HepG2 (cell line): ENCODE measurements around the gene ZNF442. TPM values are rescaled to one million over a fixed set of nuclear protein-coding genes. Genes with fewer than 3 reads are reported as not detected.

Experiments used
- ATAC-seq: fragments of 200-7000 bp; cut with Tn5 transposase; 3 replicates; pipeline ENCODE4 v1.9.1; 2020; ENCODE audit warnings: mild to moderate bottlenecking, moderate library complexity
- BruUV-seq: library from RNA; stranded (reverse); fragments of 400-500 nt; replicated peaks from 2 replicates; lab custom pipeline; 2021; lab: Mats Ljungman, UMichigan
- CTCF ChIA-PET: fragments of 300-600 bp; formaldehyde crosslinking; extraction: SDS; loops from one replicate; lab custom pipeline; 2021; ENCODE audit warnings: low total read pairs, inconsistent platforms, low intra/inter-chr PET ratio; lab: Yijun Ruan, JAX
- POLR2A ChIA-PET: fragments of 350-600 bp; sonication (Branson Sonifier 250); formaldehyde crosslinking; loops from one replicate; lab custom pipeline; 2020; ENCODE audit warnings: antibody characterized with exemption, inconsistent platforms; lab: Yijun Ruan, JAX
- DNase-seq: peaks from one replicate; pipeline ENCODE4 v3.0.0-alpha.2; 2015; ENCODE audit warnings: low spot score
- FAIRE-seq: peaks from 3 replicates; lab custom pipeline; 2011; peaks lifted over from hg19 to GRCh38; lab: Jason Lieb, UNC
- H2AFZ ChIP-seq: one replicate; pipeline ENCODE4 v1.6.1; 2011; ENCODE audit warnings: low read length, inconsistent platforms
- H3K27ac ChIP-seq: fragments of 300-600 bp; 3 replicates; pipeline ENCODE4 v1.8.0; 2011; ENCODE audit warnings: mixed run types, mild to moderate bottlenecking, mixed read lengths, low read length, inconsistent platforms; ENCODE audit not compliant: insufficient read depth; ENCODE audit errors: extremely low read length
- H3K27me3 ChIP-seq, 2 experiments: fragments of 200-600 bp in 1 of 2; 2 replicates in 1 of 2; 3 replicates in 1 of 2; pipeline versions ENCODE4 v1.6.0 to v1.8.0; 2011; ENCODE audit warnings: low read length in 2 of 2, mild to moderate bottlenecking in 2 of 2, moderate library complexity in 2 of 2, inconsistent platforms in 1 of 2; ENCODE audit not compliant: insufficient read depth in 2 of 2, control insufficient read depth in 1 of 2
- H3K36me3 ChIP-seq, 2 experiments: fragments of 200-600 bp in 1 of 2; replicated peaks in 1 of 2; 2 replicates in 1 of 2; 3 replicates in 1 of 2; pipeline versions ENCODE4 v1.5.1 to v1.8.0; 2011; ENCODE audit warnings: low read length in 2 of 2, inconsistent platforms in 1 of 2; ENCODE audit not compliant: insufficient read depth in 2 of 2, control insufficient read depth in 1 of 2
- H3K4me1 ChIP-seq: 2 replicates; pipeline ENCODE4 v1.5.1; 2012; ENCODE audit warnings: low read length, inconsistent platforms; ENCODE audit not compliant: insufficient read depth
- H3K4me2 ChIP-seq: 2 replicates; pipeline ENCODE4 v1.6.0; 2011; ENCODE audit warnings: low read depth, low read length, inconsistent platforms
- H3K4me3 ChIP-seq, 3 experiments: fragments of 200-600 bp in 1 of 3; sonication (generic), shearing (Covaris generic) in 1 of 3; replicated peaks in 1 of 3; 2 replicates each; pipeline ENCODE4 v1.5.1; 2011 to 2016; ENCODE audit warnings: low read length in 3 of 3, inconsistent platforms in 2 of 3, low read depth in 2 of 3, mild to moderate bottlenecking in 2 of 3, control low read depth in 1 of 3, mixed read lengths in 1 of 3; ENCODE audit not compliant: insufficient read depth in 1 of 3
- H3K79me2 ChIP-seq: one replicate; pipeline ENCODE4 v1.6.1; 2011; ENCODE audit warnings: low read length, inconsistent platforms; ENCODE audit not compliant: insufficient read depth
- H3K9ac ChIP-seq: 2 replicates; pipeline ENCODE4 v1.6.0; 2011; ENCODE audit warnings: mild to moderate bottlenecking, low read depth, low read length, inconsistent platforms; ENCODE audit not compliant: insufficient read depth
- H3K9me3 ChIP-seq: 2 replicates; pipeline ENCODE4 v1.5.1; 2012; ENCODE audit warnings: mild to moderate bottlenecking, low read length
- H4K20me1 ChIP-seq: 2 replicates; pipeline ENCODE4 v1.6.0; 2011; ENCODE audit warnings: inconsistent platforms, mild to moderate bottlenecking, low read length, moderate library complexity; ENCODE audit not compliant: insufficient read depth
- AHR ChIP-seq: IDR thresholded peaks from 2 replicates; pipeline ENCODE4 v1.6.1; 2018; ENCODE audit warnings: missing genetic modification reagents, missing compliant biosample characterization
- ARID3A ChIP-seq: IDR thresholded peaks from 2 replicates; pipeline ENCODE4 v1.6.1; 2012; ENCODE audit warnings: low read depth, low read length, improper control_type of control experiment
- ETS1 ChIP-seq: sonication (generic); formaldehyde crosslinking; IDR thresholded peaks from 2 replicates; pipeline ENCODE4 v1.4.0; 2020; ENCODE audit warnings: missing genetic modification reagents
- GZF1 ChIP-seq: sonication (generic); formaldehyde crosslinking; IDR thresholded peaks from 2 replicates; pipeline ENCODE4 v1.5.1; 2020; ENCODE audit warnings: mild to moderate bottlenecking, missing genetic modification reagents
- HNF4G ChIP-seq, 2 experiments: sonication (generic) in 1 of 2; formaldehyde crosslinking in 1 of 2; IDR thresholded peaks; 2 replicates each; pipeline versions ENCODE4 v1.4.0 to v1.6.1; 2011 to 2020; ENCODE audit warnings: borderline replicate concordance in 2 of 2, low read depth in 2 of 2, mild to moderate bottlenecking in 2 of 2, low read length in 1 of 2, missing genetic modification reagents in 1 of 2, moderate library complexity in 1 of 2
- NCOR1 ChIP-seq: fragments of 200-600 bp; sonication (generic); IDR thresholded peaks from 2 replicates; pipeline ENCODE4 v1.7.0; 2017; ENCODE audit warnings: antibody characterized with exemption, low read length, borderline replicate concordance
- PCBP2 ChIP-seq: fragments of 200-400 bp; formaldehyde crosslinking; optimal IDR thresholded peaks from 2 replicates; pipeline ENCODE3; 2018; ENCODE audit warnings: low read length, low read depth; ENCODE audit not compliant: poor library complexity, severe bottlenecking
- REST ChIP-seq, 2 experiments: IDR thresholded peaks; 2 replicates each; pipeline ENCODE4 v1.6.1; 2011 to 2012; ENCODE audit warnings: low read length in 2 of 2, borderline replicate concordance in 1 of 2, low read depth in 1 of 2, mild to moderate bottlenecking in 1 of 2, moderate library complexity in 1 of 2
- TEAD2 ChIP-seq: sonication (generic); formaldehyde crosslinking; IDR thresholded peaks from 2 replicates; pipeline ENCODE4 v1.9.0; 2021; ENCODE audit warnings: missing genetic modification reagents
- TFDP2 ChIP-seq: sonication (generic); formaldehyde crosslinking; IDR thresholded peaks from 2 replicates; pipeline ENCODE4 v1.4.0; 2020; ENCODE audit warnings: missing genetic modification reagents
- ZFP82 ChIP-seq: sonication (generic); formaldehyde crosslinking; IDR thresholded peaks from 2 replicates; pipeline ENCODE4 v1.5.1; 2020; ENCODE audit warnings: mild to moderate bottlenecking, missing genetic modification reagents, borderline replicate concordance
- ZNF138 ChIP-seq: sonication (generic); formaldehyde crosslinking; IDR thresholded peaks from 2 replicates; pipeline ENCODE4 v1.5.0; 2020; ENCODE audit warnings: mild to moderate bottlenecking, low read depth, missing genetic modification reagents
- ZNF232 ChIP-seq: sonication (generic); formaldehyde crosslinking; IDR thresholded peaks from 2 replicates; pipeline ENCODE4 v1.4.0; 2020; ENCODE audit warnings: missing genetic modification reagents, borderline replicate concordance
- ZNF30 ChIP-seq: sonication (generic); formaldehyde crosslinking; IDR thresholded peaks from 2 replicates; pipeline ENCODE4 v1.5.0; 2020; ENCODE audit warnings: mild to moderate bottlenecking, missing genetic modification reagents
- ZNF550 ChIP-seq: sonication (generic); formaldehyde crosslinking; IDR thresholded peaks from 2 replicates; pipeline ENCODE4 v1.4.0; 2020; ENCODE audit warnings: mild to moderate bottlenecking, missing genetic modification reagents, borderline replicate concordance
- WGBS: methylation state at CpG from one replicate; pipeline ENCODE4 v1.1.6; 2017; ENCODE audit warnings: low lambda C conversion rate; 5-methylcytosine and 5-hydroxymethylcytosine counted together
- in situ Hi-C: cut with HindIII; loops from 2 replicates; pipeline ENCODE4 v1.10.0; 2017; ENCODE audit warnings: low pct_unique_long_range_greater_than_20kb; ENCODE audit not compliant: extremely low pct_ligation_motif_present
- intact Hi-C: fragments of 100-400 bp; cut with micrococcal nuclease; formaldehyde crosslinking; loops from one replicate; pipeline ENCODE4 v1.10.0; 2022; ENCODE audit not compliant: unreplicated experiment
- polyA plus RNA-seq, 8 experiments: library from polyadenylated mRNA; depleted of rRNA in 3 of 8; stranded (reverse) in 7 of 8; unstranded in 1 of 8; fragments of >200 nt; fragmentation: Illumina TruSeq in 4 of 8; extraction: Trizol in 4 of 8; gene quantifications; 2 replicates each; pipeline versions ENCODE4 v1.2.1 to v1.2.3, GENCODE V29; 2011 to 2016; ENCODE audit warnings: low read depth in 4 of 8, missing spikeins in 1 of 8, mixed read lengths in 1 of 8; ENCODE audit not compliant: insufficient read depth in 1 of 8
- total RNA-seq, 5 experiments: library from RNA; depleted of rRNA; stranded (reverse); fragments of >200 nt; fragmentation: Illumina TruSeq; extraction: Trizol; gene quantifications; 2 replicates each; pipeline ENCODE4 v1.2.3, GENCODE V29; 2016; ENCODE audit warnings: low read depth in 1 of 5

The ZNF442 gene
- total and polyA plus RNA-seq, 2 of the 13 experiments (the other 11 are each of a cell fraction or from before 2014, with no cell fraction given), result 1.0 to 6.0 TPM

- TF ChIP-seq AHR (CRISPR knock-in tag) (no peak), PCBP2 (no peak)
- TF ChIP-seq, all 625 proteins: peak for 5
Observed at GRCh38 chr19:12346896-12347295, 18.6 kb downstream of the ZNF442 start (continued).

GRCh38 chr19:12345197-12345596 is 20.3 kb downstream of the ZNF442 start:
- peaks cover 0 to 10% of the 10 kb centered on the region in 2 experiments; a peak in 1 of 5 replicates for H3K36me3 ChIP-seq
- ChIA-PET CTCF (no interaction called here), POLR2A (no interaction called here)
- no peaks in the 10 kb centered on the region for H3K79me2 ChIP-seq
- DNase-seq (no peak), ATAC-seq (no peak), FAIRE-seq (no peak)
- no peaks in the 10 kb centered on the region for H4K20me1 ChIP-seq
- H2AFZ ChIP-seq, result no peak overlapping the region
- no peaks in the 10 kb centered on the region for H3K4me1 ChIP-seq
- no TSS peak for BruUV-seq
- no peak overlapping the region for H3K4me3 ChIP-seq
- in situ Hi-C loops, result loop anchor here (5.0 kb wide), 1 partner anchor 143 kb away; no protein-coding TSS in a partner anchor
- H3K27me3 ChIP-seq, result no peaks in the 10 kb centered on the region
- H3K9ac ChIP-seq, result no peak overlapping the region
- intact Hi-C loops, result no loop called here
- H3K4me2 ChIP-seq, result no peak overlapping the region
- 92% methylated on average over 1 of the region's 1 CpG for WGBS
- H3K27ac ChIP-seq, result no peak overlapping the region
- H3K9me3 ChIP-seq, result peaks cover 15% of the 10 kb centered on the region
- TF ChIP-seq REST (IDR thresholded peaks at IDR 0.05; ENCODE audit: borderline replicate concordance in 1 of 2, low read depth in 1 of 2, low read length in 2 of 2), result no peak
- no peak for TF ChIP-seq NCOR1
- no peak for TF ChIP-seq TEAD2
- no peak for TF ChIP-seq ZNF550
- no peak for TF ChIP-seq GZF1 (CRISPR knock-in tag)
- no peak for TF ChIP-seq ZNF138 (CRISPR knock-in tag)
- no peak for TF ChIP-seq ZNF30
- TF ChIP-seq ZNF232 (CRISPR knock-in tag), result no peak
- TF ChIP-seq ETS1 (CRISPR knock-in tag), result no peak
- TF ChIP-seq HNF4G (IDR thresholded peaks at IDR 0.05; ENCODE audit: borderline replicate concordance, low read depth, low read length), result no peak
- TF ChIP-seq HNF4G (CRISPR knock-in tag; IDR thresholded peaks at IDR 0.05; ENCODE audit: borderline replicate concordance, low read depth), result no peak
- no peak for TF ChIP-seq TFDP2 (CRISPR knock-in tag)
- TF ChIP-seq ZFP82, result no peak
- TF ChIP-seq ARID3A, result no peak
